GM18498 (cell line): ENCODE results near the gene ROR1.

Experiments used
- ATAC-seq: cut with Tn5 transposase; IDR thresholded peaks from one replicate; pipeline ENCODE4 v1.9.1; 2021; ENCODE audit warnings: mild to moderate bottlenecking, moderate library complexity; ENCODE audit not compliant: unreplicated experiment

Gene ROR1

GRCh38 chr1:63966016-63966415 lies 192.2 kb downstream of the ROR1 start:
- no peak for ATAC-seq

GRCh38 chr1:63967901-63968300 lies 194.1 kb downstream of the ROR1 start:
- ATAC-seq: no peak

- ATAC-seq: no peak
These were observed 195.0 kb downstream of the ROR1 start for GRCh38 chr1:63968663-63969440.

GRCh38 chr1:63969441-63969901 lies 195.7 kb downstream of the ROR1 start:
- no peak for ATAC-seq

- ATAC-seq: no peak
These were observed 197.7 kb downstream of the ROR1 start for GRCh38 chr1:63971557-63971956.

- ATAC-seq: no peak
These were observed 199.2 kb downstream of the ROR1 start for GRCh38 chr1:63973005-63973419.

GRCh38 chr1:63974966-63975365 lies 201.1 kb downstream of the ROR1 start:
- no peak for ATAC-seq

- ATAC-seq: no peak
These were observed 201.7 kb downstream of the ROR1 start for GRCh38 chr1:63975481-63975880.

GRCh38 chr1:63976006-63976405 lies 202.2 kb downstream of the ROR1 start:
- no peak for ATAC-seq

GRCh38 chr1:63977466-63977865 lies 203.6 kb downstream of the ROR1 start:
- no peak for ATAC-seq

- no peak for ATAC-seq
These were observed 207.1 kb downstream of the ROR1 start for GRCh38 chr1:63980740-63981407.

- ATAC-seq: no peak
These were observed 207.6 kb downstream of the ROR1 start for GRCh38 chr1:63981408-63981773.

GRCh38 chr1:63982201-63982600 lies 208.4 kb downstream of the ROR1 start:
- ATAC-seq: no peak

GRCh38 chr1:63983391-63984256 lies 209.8 kb downstream of the ROR1 start:
- no peak for ATAC-seq

GRCh38 chr1:63984257-63984929 lies 210.6 kb downstream of the ROR1 start:
- no peak for ATAC-seq

GRCh38 chr1:63984930-63985290 lies 211.1 kb downstream of the ROR1 start:
- ATAC-seq: no peak

- no peak for ATAC-seq
These were observed 213.3 kb downstream of the ROR1 start for GRCh38 chr1:63987014-63987627.

GRCh38 chr1:63987628-63988024 lies 213.8 kb downstream of the ROR1 start:
- no peak for ATAC-seq

- ATAC-seq: no peak
These were observed 215.1 kb downstream of the ROR1 start for GRCh38 chr1:63988941-63989340.

- ATAC-seq: no peak
These were observed 217.9 kb downstream of the ROR1 start for GRCh38 chr1:63991685-63992084.

GRCh38 chr1:64000021-64000420 lies 226.2 kb downstream of the ROR1 start:
- no peak for ATAC-seq
